ENCODE results near the gene RNF223.

Gene RNF223

GRCh38 chr1:1088801-1089680, 14.9 kb upstream of the RNF223 start:
- no peak overlapping the region for H3K4me3 ChIP-seq (ENCODE audit: low read depth, low read length)
- TF ChIP-seq CTCF (IDR thresholded peaks at IDR 0.05; ENCODE audit: low read depth, low read length) = no peak
- TF ChIP-seq MYC (IDR thresholded peaks at IDR 0.05; ENCODE audit: low read depth, low read length) = no peak
- no peak for TF ChIP-seq POLR2A (IDR thresholded peaks at IDR 0.05; ENCODE audit: extremely low read depth, insufficient read length)
- TF ChIP-seq MAX (IDR thresholded peaks at IDR 0.05; ENCODE audit: low read depth, low read length) = no peak
- no peak for DNase-seq (ENCODE audit: low read depth)

GRCh38 chr1:1088029-1088800, 14.1 kb upstream of the RNF223 start:
- TF ChIP-seq CTCF (IDR thresholded peaks at IDR 0.05; ENCODE audit: low read depth, low read length) (no peak), MYC (IDR thresholded peaks at IDR 0.05; ENCODE audit: low read depth, low read length) (no peak), MAX (IDR thresholded peaks at IDR 0.05; ENCODE audit: low read depth, low read length) (no peak), POLR2A (IDR thresholded peaks at IDR 0.05; ENCODE audit: extremely low read depth, insufficient read length) (no peak)
- H3K4me3 ChIP-seq (ENCODE audit: low read depth, low read length) = no peak overlapping the region
- DNase-seq (ENCODE audit: low read depth) = no peak

- no peak for DNase-seq (ENCODE audit: low read depth)
- TF ChIP-seq CTCF (IDR thresholded peaks at IDR 0.05; ENCODE audit: low read depth, low read length) (no peak), POLR2A (IDR thresholded peaks at IDR 0.05; ENCODE audit: extremely low read depth, insufficient read length) (no peak), MYC (IDR thresholded peaks at IDR 0.05; ENCODE audit: low read depth, low read length) (no peak), MAX (IDR thresholded peaks at IDR 0.05; ENCODE audit: low read depth, low read length) (no peak)
- no peak overlapping the region for H3K4me3 ChIP-seq (ENCODE audit: low read depth, low read length)
These were observed 13.4 kb upstream of the RNF223 start for GRCh38 chr1:1087351-1088028.

GRCh38 chr1:1086911-1087341, 12.8 kb upstream of the RNF223 start:
- no peak overlapping the region for H3K4me3 ChIP-seq (ENCODE audit: low read depth, low read length)
- DNase-seq (ENCODE audit: low read depth) = no peak
- TF ChIP-seq CTCF (IDR thresholded peaks at IDR 0.05; ENCODE audit: low read depth, low read length) = no peak
- TF ChIP-seq POLR2A (IDR thresholded peaks at IDR 0.05; ENCODE audit: extremely low read depth, insufficient read length) = no peak
- TF ChIP-seq MAX (IDR thresholded peaks at IDR 0.05; ENCODE audit: low read depth, low read length) = no peak
- no peak for TF ChIP-seq MYC (IDR thresholded peaks at IDR 0.05; ENCODE audit: low read depth, low read length)

- TF ChIP-seq CTCF (IDR thresholded peaks at IDR 0.05; ENCODE audit: low read depth, low read length) (no peak), MAX (IDR thresholded peaks at IDR 0.05; ENCODE audit: low read depth, low read length) (no peak), POLR2A (IDR thresholded peaks at IDR 0.05; ENCODE audit: extremely low read depth, insufficient read length) (no peak), MYC (IDR thresholded peaks at IDR 0.05; ENCODE audit: low read depth, low read length) (no peak)
- DNase-seq (ENCODE audit: low read depth) = no peak
- H3K4me3 ChIP-seq (ENCODE audit: low read depth, low read length) = no peak overlapping the region
These were observed 12.1 kb upstream of the RNF223 start for GRCh38 chr1:1085911-1086841.

Data from NB4 (cell line).